A204.1 (cell line): Measurements from ENCODE around the gene FARP2.

Source experiments
- FAIRE-seq: peaks from 2 replicates; lab custom pipeline; 2012; peaks lifted over from hg19 to GRCh38; lab: Jason Lieb, UNC

FARP2 gene

GRCh38 chr2:241534701-241535375, 178.8 kb downstream of the FARP2 start:
- no peak for FAIRE-seq

DNA sequence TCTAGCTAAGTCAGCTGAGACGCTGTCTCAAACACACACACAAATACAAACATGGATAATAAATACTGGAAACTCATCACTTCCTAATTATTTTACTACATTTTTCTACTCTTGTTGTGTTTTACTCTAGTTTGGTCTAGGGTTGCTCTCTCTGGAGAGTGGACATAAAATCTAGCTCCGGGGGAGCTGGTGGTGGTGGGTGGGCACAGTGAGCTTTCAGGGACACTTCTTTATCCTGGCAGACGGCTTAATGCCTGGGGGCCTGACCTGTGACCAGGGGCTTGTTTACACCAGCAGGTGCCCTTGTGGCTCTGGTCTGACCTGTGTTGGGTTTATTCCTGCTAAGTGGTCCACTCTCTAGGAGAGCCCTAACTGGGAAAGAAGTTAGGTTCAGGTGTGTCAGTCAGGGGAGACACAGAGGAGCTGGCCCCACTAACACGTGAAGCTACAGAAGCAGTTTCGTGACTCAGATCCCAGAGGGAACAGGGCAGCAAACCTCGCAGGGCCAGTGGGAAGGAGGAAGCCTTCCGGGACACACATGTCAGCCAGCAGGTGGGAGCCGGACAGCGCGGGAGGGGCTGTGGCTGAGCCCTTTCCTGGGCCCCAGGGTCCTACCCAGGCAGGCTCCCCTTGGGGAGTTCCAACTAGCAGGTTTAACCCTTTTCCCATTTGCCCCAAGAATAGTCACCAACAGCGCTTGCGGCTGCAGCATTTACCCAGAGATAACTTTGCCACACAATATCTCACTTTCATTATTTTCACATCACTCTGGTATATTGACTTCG, 180.0 kb downstream of the FARP2 start:
- no peak for FAIRE-seq

DNA sequence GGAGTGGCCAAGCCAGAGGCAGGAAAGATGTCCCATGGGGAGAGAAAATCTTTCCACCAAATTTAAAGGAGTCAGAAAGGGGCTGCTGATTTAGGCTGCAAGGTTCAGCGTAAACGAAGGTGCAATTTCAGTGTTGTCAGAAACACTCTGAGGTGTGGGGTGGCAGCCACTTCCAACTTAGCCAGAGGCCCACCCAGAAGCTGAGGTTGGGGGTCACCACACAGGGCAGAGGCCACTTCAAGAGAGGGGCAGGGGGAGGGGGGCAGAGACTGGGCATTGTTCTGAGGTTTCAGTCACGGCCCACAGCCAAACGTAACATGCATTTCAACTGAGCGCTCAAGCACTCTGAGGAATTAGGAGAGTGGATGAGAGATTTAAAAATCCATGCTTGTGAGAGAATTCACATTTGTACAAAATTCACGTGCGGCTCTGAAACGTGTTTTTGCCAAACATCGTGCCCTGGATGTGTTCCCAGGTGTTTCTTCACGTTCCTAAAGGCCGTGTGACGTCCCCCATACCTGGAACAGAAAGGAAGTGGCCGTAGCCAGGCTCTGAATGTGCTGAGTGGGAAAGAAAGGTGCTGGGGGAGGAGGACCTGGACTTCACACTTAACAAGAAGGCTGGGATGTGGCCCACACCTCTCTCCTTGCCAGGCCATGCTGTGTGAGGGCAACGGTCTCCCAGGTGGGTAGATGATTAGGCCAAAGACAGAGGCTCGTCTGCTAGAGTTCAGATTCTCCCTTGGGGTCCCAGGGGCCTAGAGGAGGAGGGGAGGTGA, 182.9 kb downstream of the FARP2 start:
- FAIRE-seq: no peak

DNA sequence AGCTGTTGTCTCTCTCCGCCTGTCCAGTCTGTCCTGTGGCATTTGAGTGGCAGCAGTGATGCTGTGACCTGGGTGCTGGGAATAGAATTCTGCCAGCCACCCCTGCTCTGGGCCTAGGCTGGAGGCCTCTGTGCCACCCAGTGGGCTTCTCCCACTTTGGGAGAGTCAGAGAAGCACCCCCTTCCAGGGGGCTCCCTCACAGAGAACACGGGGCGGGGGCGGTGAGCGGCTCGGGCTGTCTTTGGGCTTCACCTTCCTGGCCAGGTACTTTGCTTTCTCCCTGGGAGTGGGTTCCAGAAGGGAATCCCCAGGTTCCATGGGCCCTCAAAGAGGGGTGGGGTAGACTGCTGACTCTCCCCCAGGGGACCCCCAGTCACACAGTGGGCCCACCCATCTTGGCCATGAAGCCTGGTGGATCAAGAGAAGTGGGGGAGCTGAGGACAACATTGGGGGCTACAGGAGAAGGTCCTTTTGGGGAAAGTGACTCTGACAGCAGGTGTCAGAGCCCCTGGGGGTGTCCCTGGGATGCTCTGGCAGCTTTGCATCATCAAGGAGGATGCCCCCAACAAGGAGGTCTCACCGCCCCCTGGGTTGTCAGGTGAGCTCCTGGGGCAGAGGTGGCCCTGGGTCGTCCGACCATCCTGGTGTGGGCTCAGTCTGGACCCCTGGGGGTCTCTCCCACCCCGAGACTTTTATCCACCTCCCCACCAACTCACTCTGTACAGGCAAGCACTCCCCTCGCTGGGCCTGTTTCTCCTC, 183.7 kb downstream of the FARP2 start:
- no peak for FAIRE-seq

DNA sequence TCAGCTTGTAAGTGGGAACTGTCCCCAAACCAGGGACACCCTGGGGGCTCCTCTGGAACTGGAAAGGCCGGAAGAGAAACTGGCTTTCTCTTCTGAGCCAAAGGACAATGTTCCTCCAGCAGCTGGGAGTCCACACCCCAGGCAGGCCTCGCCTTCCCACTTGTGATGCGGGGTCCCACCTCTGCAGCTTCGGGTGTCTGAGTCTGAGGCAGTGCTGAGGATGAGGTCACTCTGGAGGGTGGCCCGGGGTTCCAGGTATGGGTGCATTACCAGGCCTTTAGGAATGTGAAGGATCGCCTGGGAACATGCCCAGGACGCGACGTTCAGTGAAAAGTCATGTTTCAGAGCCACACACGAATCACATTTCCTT, 184.3 kb downstream of the FARP2 start:
- FAIRE-seq: no peak

DNA sequence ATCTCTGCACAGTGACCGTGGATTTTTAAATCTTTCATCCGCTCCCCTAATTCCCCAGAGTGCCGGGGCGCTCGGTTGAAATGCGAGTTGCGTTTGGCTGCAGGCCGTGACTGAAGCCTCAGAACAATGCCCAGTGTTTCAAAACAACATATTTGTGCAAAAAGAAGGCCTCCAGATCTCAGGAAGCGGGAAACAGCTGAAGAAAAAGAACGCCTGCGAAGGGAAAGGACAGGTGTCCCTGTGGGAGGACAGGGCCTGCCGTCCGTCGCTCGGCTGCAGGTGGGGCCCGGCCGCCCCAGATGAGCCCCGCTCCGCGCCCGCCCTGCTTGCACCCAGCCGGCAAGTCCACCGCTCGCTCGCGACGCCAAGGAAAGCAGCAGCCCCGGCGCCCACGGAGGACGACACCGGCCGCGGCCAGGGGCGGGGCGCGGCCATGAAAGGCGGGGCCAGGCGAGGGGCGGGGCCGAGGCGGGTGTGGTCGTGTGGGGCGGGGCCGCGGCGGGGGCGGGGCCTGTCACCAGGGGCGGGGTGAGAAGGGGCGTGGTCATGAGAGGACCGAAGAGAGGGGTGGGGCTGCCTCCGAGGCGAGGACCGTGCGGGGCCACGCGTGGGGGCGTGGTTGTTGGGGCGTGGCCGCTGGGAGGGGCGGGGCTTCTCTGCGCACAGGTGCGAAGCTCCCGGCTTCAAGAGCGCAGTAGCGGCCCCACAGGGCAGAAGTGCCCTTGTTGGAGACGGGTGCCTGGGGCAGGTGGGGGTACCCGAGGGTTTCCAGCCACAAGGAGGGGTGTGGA, 184.9 kb downstream of the FARP2 start:
- FAIRE-seq: no peak

- no peak for FAIRE-seq
These were observed 185.6 kb downstream of the FARP2 start for GRCh38 chr2:241541564-241542277.

GRCh38 chr2:241542278-241542605, 186.2 kb downstream of the FARP2 start:
- FAIRE-seq: no peak
